Choroid plexus epithelial cell (primary cell): ENCODE data around the gene DTWD2.
A peak's percentile ranks its signal among the peaks of the same experiment; 100 is the strongest.
"Not testable (repeated sequence)": the region's sequence is repeated elsewhere in the genome, so short reads cannot be mapped to it uniquely, and the experiment has no call there.

Experiments used
- DNase-seq: peaks from one replicate; pipeline ENCODE4 v3.0.0-alpha.2; 2010; ENCODE audit warnings: low read depth
- H3K4me3 ChIP-seq: 2 replicates; pipeline ENCODE4 v1.5.1; 2011; ENCODE audit warnings: low read depth, mild to moderate bottlenecking, control low read depth, low read length, moderate library complexity
- TF ChIP-seq, protein P1 (sequence below): conservative IDR thresholded peaks from 2 replicates; pipeline ENCODE4 v1.5.1; 2011; ENCODE audit warnings: low read depth, mild to moderate bottlenecking, control low read depth, inconsistent platforms, low read length, moderate library complexity

Gene DTWD2

GRCh38 chr5:118873417-118873816 is 114.9 kb downstream of the DTWD2 start:
- TF ChIP-seq, protein P1, sequence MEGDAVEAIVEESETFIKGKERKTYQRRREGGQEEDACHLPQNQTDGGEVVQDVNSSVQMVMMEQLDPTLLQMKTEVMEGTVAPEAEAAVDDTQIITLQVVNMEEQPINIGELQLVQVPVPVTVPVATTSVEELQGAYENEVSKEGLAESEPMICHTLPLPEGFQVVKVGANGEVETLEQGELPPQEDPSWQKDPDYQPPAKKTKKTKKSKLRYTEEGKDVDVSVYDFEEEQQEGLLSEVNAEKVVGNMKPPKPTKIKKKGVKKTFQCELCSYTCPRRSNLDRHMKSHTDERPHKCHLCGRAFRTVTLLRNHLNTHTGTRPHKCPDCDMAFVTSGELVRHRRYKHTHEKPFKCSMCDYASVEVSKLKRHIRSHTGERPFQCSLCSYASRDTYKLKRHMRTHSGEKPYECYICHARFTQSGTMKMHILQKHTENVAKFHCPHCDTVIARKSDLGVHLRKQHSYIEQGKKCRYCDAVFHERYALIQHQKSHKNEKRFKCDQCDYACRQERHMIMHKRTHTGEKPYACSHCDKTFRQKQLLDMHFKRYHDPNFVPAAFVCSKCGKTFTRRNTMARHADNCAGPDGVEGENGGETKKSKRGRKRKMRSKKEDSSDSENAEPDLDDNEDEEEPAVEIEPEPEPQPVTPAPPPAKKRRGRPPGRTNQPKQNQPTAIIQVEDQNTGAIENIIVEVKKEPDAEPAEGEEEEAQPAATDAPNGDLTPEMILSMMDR = no peak
- no peak overlapping the region for H3K4me3 ChIP-seq
- no peak for DNase-seq

DNA sequence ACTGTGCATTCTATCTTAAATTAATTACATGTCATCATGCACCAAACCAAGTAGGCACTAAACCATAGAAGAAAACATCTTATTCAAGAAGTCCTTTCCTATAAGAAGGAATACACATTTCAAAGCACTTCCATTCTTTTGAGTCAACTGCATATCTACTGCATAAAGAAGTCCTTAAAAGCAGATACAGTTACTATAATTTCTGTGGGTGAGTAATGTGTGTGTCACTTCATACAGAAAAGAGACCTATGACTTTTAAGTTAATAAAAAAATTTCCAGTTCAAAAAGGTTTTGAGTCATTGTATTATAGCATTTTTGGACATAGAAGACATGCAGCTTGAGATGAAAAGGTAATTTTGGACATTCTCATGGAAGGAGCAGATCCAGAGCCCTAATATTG is 125.0 kb downstream of the DTWD2 start:
- TF ChIP-seq, protein P1 = no peak
- no peak overlapping the region for H3K4me3 ChIP-seq
- no peak for DNase-seq

GRCh38 chr5:118862596-118862995 is 125.8 kb downstream of the DTWD2 start:
- TF ChIP-seq, protein P1 = no peak
- no peak for DNase-seq
- no peak overlapping the region for H3K4me3 ChIP-seq

DNA sequence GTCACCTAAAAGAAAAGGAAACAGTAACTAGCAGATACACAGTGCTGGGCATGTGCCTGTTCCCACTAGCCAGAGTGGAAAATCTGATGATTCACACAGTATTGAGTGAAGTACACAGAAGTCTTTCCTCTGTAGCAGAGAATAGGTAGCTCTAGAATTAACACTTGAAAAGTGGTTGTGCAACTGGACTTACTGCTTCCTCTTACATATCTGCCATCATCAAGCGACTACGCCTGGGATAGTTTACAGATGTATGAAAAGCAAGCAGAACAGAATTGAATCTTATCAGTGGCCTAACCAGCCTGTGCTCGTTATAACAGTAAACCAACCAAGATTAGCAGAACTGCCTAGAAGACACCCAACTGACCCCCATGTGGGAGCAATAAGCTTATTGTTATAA is 130.6 kb downstream of the DTWD2 start:
- TF ChIP-seq, protein P1 = no peak
- no peak overlapping the region for H3K4me3 ChIP-seq
- peak; percentile 5 for DNase-seq

GRCh38 chr5:118854819-118855218 is 133.5 kb downstream of the DTWD2 start:
- TF ChIP-seq, protein P1 = no peak
- H3K4me3 ChIP-seq = no peak overlapping the region
- DNase-seq = no peak

DNA sequence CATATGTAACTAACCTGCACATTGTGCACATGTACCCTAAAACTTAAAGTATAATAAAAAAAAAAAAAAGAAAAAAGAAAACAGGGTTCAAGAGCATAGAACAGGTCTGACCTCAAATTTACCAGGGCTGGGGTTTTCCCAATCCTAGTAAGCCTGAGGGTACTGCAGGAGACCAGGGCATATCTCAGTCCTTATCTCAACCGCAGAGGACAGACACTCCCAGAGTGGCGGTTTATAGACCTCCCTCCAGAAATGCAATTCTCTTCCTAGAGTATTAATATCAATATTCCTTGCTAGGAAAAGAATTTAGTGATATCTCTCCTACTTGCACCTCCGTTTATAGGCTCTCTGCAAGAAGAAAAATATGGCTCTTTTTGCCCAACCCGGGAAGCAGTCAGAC is 136.6 kb downstream of the DTWD2 start:
- H3K4me3 ChIP-seq, DNase-seq: not testable (repeated sequence)

DNA sequence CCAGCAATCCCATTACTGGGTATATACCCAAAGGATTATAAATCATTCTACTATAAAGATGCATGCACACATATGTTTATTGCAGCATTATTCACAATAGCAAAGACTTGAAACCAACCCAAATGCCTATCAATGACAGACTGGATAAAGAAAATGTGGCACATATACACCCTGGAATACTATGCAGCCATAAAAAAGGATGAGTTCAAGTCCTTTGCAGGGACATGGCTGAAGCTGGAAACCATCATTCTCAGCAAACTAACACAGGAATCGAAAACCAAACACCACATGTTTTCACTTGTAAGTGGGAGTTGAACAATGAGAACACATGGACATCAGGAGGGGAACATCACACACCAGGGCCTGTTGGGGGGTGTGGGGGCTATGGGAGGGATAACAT is 138.8 kb downstream of the DTWD2 start:
- DNase-seq, H3K4me3 ChIP-seq: not testable (repeated sequence)

GRCh38 chr5:118844351-118844750 is 144.0 kb downstream of the DTWD2 start:
- TF ChIP-seq, protein P1 = no peak
- DNase-seq = no peak
- no peak overlapping the region for H3K4me3 ChIP-seq
